UCSD-AML1 (cell line): ENCODE results near the gene KCNQ1OT1.

Experiments used
- DNase-seq: peaks from one replicate; lab custom pipeline; 2025; ENCODE audit not compliant: unreplicated experiment; lab: John Stamatoyannopoulos, UW

The KCNQ1OT1 gene

DNA sequence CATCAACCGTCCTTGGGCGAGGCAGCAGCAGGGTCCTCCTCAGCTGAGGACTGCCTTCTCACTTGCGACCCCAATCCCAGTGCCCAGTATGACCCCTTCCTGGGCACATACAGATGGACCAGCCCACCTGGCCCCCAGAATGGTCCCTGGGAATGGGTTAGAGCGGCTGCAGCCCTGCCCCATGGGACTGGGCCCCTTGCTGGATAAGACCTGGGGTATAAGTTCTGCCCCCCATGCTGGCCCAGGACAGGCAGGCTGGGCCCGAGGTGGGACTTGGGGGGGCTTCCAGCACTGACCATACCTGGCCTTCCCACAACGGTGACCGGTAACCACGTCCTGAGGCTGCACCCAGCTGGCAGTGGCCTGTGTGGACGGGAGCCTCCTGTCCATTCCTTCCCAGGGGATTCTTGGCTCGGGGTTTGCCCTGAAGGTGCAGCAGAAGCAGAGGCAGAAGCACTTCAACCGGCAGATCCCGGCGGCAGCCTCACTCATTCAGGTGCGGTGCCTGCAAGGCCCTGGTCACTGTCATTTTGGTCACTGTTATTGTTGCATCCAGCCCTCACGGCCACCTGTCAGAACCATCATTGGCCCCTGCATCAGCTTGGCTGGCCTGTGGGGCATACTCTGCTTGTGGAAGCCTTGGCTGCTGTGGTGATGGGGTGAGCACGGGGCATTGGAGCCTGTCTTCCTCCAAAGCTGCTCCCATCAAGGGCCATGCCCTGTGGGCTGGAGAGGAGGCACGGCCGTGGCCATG lies 114.8 kb downstream of the KCNQ1OT1 start:
- DNase-seq = no peak

DNA sequence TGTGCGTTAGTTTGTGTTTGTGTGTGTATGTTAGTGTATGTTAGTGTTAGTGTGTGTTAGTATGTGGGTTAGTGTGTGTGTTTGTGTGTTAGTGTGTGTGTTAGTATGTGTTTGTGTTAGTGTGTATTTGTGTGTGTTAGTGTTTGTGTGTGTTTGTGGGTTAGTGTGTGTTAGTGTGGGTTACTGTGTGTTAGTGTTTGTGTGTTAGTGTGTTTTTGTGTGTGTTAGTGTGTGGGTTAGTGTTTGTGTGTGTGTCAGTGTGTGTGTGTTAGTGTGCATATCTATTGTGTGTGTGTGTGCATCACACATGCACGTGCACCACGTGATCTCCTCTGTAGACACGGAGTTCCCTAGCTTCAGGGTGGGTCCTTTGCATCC lies 115.4 kb downstream of the KCNQ1OT1 start:
- DNase-seq = no peak

DNA sequence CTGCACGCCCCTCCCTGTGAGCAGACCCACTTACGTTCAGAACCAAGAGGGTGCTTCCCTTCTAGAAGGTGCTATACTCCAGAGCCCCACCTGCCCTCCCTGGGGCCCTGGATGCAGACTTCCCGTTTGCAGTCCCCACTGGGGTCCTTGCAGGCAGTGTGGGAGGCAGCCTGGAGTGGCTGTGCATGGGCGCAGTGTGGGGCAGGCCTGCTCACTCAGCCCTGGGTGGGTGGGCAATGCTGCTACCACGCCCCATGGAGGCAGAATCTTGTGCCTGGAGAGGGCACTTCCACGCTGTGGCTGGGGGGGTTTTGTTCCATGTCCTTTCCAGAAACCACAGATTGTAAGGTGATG lies 116.2 kb downstream of the KCNQ1OT1 start:
- DNase-seq = no peak

DNA sequence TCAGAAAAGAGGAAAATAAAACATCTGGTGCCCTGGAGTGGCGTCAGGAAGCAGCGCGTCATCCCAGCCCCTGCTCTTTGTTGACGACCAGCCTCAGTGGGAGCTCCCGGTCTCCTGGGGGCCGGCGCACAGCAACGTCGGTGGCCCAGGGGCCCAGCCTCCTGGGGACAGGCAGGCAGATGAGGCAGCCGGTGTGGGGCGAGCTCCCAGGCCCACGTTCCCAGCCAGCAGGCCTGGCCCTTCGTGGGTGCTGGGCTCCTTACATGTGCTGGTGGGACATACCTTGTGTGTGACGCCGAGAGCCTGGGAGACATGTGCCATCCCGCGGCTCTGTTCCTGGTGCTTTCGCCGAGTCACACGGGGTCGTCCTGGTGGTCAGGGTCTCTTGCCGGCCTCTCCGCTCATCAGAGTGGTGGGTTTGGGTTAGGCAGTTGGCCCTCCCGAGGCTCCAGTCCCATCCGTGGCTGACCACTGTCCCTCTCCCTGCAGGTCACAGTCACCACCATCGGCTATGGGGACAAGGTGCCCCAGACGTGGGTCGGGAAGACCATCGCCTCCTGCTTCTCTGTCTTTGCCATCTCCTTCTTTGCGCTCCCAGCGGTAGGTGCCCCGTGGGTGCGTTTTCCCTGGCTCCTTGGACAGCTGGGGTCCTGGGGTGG lies 116.7 kb downstream of the KCNQ1OT1 start:
- no peak for DNase-seq

DNA sequence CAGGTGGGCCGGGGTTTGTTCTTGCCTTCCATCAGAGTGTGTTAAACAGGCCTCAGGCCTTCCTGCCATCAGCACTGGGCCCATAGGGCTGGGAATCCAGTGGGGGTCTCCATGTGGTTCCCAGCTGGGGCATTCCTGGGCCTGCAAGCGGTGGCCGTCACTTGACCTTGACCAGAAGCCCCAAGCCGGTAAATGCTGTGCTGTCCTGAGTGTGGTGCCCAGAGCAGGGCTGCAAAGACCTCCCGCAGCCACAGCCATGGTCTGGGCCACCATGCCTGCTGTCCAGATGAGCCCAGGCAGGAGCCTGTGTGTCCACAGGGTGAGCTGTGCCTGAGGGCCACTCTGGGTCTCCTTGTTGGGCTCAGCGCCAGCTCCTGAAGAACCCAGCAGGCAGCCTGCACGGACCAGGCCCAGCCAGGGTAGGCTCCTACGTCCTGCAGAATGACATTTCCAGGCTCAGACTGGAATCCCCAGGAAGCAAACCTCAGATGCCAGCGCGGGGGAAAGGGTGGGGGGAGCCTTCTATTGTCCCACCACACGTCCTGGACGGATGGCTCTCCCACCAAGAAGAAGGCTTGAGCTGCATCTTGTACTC lies 117.3 kb downstream of the KCNQ1OT1 start:
- DNase-seq = no peak

DNA sequence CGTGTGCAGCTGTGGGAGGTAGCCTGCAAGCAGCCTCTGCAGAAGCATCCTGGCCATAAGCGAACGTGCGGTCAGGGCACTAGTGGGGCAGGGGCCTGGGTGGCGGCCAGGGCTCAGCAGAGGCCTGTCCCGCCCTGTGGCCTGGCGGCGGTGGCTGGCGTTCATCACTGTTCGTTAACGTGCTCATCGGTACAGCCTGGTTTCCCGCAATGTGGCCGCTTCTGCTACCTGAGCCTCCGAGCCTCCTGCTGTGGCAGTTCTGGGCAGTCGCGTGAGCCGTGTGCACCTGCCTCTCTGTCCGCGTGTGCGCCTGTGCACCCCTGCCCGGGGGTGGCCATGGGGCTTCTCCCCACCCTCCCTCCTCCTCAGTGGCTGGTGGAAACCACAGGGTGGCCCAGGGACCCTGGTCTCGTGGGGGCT lies 117.9 kb downstream of the KCNQ1OT1 start:
- no peak for DNase-seq

DNA sequence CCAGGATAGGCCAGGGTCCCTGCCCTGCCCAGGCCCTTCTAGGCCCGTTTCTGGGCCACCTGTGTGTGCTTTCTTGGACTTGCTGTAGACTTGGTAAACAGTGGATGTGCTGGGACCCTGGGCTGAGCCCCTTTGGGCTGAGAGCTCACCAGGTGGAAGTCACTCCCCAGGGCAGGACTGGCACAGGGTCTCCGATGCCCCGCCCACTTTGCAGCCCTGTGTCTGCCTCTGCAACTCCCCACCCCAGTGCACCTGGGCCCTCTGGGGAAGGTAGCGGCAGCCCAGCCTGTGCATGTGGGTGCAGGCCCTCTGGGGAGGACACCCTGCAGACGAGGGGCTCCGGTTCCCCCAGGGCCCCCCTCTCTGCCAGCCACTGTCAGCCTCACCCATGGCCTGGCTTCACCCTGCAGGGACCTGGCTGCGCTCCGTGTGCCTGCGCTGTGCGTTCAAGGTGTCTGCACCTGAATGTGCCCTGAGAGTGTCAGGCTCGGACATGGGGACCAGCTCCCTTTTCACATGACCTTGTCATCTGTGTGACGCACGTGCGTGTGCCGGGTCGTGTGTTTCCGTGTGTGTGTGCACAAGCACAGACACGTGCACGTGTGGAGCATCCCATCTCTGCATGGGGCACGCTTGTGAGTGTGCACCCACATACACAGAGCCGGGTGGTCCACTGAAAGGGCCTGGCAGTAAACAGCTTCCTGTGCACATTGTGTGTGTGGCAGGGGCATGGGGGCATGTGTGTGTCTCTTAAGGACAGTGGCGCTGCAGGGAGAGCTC lies 118.5 kb downstream of the KCNQ1OT1 start:
- no peak for DNase-seq

DNA sequence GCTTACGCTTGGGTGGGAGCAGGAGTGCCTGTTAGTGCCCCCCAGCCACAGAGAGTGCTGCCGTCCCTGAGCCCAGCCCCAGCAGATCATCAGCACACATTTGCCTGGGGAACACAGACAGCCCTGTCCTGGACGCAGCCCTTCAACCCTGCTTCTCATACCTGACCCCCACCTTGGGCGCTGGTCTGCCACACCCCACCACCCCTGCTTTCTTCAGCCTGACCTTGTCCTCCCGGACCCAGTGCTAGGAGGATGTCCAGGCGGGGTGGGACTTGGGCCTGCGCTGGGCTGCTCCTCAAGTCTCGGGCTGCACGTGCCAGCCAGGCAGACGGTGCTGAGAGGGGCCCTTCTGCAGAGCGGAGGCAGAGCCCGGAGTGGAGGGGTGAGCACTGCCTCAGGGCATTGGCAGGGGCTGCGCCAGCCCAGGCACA lies 119.2 kb downstream of the KCNQ1OT1 start:
- no peak for DNase-seq

DNA sequence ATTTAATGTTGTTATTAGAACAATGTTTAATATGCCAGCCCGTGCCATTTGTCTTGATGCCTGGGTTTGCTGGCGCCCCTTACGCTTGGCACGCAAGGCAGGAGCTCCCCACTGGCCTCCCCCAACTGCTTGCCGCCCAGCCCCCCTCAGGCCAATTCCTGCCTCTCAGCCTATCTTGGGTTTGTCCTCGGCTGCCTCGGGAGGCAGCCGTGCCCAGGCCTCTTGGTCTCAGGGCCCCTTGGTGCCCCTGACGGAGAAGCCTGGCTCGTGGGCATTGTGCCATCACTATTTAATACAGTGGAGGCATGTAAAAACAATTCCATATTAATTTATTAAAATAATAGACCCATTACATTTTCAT lies 119.8 kb downstream of the KCNQ1OT1 start:
- DNase-seq = no peak

DNA sequence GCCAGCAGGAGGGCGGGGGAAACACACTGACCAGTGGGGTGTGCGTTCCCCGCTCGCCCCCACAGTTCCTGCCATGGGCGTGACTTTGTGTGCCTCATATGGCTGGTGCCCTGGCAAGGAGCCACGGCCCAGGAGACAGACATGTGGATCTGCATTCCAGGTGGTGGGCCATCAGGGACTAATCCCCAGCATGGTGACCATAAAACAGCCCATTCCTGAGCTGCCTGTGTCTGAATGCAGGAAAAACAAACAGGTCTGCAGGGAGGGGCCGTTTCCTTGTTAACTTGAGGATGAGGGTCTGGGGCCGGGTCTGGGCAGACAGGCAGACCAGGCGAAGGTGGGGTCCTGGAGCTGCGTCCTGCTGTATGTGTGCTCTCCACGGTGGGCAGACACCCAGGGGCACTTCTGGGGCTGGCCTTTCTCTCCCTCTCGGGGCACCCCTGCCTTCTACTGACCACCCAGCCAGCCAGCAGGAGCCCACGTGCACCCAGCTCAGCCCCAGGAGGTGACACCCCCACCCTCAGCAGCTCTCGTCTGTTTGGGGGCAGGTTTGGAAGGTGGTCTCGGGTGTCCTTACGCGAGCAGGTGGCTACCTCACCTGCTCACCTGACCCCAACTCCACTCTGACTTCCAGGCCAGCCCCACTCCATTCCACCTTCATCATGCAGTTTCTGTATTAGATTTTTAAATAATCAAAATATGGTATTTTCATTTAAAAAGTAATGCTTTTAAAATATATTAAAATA lies 120.3 kb downstream of the KCNQ1OT1 start:
- no peak for DNase-seq

DNA sequence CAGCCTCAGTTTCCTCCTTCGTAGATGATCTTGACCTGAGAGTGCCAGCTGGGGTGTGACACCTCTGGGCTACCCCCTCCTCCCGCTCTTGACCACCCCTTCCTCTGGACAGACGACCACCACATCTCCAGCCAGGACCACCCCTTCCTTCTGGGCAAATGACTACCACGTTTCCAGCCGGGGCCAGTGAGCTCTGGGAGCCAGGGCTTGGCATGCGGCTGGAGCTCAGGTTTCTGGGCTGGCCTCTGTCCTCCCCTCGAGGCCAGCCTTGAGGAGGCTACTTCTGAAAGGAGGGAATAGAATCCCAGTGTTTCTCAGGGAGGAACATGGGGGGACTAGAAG lies 120.9 kb downstream of the KCNQ1OT1 start:
- DNase-seq = no peak

DNA sequence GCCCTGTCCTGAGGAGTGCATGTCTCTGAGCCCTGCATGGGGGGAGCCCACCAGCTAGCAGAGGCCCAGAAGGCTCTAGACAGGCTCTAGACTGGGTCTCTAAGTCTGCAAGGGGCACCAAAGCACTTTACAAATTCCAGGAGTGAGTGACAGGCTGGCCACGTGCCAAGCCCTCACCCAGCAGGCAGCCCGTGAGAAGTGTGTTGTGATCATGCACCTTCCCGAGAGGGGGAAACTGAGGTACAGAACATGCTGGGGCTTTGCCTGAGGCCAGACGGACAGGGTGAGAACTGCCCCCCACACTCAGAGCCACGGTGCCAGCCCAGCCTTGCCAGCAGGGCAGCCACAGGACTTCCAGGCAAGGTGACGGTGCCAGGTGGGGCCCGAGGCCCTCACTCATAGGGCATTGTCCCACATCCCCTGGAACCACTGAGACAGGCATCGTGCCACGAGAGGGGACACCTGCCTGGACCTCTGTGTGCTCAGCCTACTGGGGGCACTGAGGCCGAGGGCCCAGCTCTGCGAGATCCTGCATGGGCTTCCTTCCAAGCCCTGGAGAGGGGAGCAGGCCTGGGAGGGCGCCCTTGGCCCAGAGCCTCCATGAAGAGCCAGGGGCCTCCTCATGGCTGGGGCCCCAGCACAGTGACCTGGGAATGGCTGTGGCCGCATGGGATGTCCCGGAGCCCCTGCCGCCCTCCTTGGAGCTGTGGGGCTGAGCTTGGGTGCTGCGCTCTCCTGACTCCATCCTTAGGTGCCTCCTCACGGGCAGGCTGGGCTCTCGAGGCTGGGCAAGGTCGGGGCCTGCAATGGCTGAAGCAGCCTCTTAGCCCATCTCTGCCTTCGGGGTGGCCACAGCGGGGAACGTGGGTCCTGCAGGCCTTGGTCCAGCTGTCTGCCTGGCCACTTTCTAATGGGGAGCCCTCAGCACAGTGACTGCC lies 121.5 kb downstream of the KCNQ1OT1 start:
- DNase-seq = no peak

DNA sequence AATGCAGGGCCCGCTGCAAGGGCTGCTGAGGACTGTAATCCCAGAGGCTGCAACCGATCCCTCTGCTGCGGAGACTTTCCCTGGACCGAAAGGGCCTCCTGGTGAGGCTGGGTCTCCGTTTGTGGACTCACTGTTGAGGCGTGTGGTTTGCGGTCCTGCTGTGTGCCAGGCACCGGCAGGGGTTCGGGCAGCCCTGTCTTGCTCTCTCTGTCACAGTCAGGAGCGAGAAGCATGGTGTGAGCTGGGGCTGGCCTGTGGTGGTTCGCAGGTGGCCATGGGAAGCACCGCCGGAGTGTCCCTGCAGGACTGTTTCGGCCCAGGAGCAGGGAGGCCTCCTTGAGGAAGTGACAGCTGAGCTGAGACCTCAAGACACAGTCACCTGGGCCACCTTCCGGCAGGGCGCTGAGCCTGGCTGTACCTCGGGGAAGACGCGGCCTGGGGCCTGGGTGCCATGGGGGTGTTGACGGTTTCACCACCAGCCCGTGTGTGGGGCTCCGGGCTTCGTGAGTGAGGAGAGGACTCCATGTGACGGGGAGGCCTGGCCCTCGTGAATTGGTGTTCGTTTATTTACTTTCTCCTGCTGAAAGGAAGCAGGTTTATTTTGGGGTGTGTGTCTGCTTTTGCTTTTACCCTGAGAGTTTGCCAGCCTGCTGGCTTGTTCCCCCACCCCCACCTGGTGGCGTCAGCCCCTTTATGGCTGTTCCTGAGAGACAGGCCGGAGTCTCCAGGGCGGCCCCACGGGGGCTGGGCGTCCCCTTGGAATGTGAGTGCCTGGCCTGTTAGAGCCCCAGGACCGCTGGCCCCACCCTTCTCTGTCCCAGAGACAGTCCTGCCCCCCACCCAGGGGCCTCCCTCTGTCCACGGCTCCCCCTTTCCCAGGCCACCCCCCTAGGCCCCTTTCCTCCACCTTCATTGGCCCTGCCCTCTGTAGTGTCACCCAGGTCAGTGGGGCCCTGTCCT lies 122.5 kb downstream of the KCNQ1OT1 start:
- DNase-seq = no peak

DNA sequence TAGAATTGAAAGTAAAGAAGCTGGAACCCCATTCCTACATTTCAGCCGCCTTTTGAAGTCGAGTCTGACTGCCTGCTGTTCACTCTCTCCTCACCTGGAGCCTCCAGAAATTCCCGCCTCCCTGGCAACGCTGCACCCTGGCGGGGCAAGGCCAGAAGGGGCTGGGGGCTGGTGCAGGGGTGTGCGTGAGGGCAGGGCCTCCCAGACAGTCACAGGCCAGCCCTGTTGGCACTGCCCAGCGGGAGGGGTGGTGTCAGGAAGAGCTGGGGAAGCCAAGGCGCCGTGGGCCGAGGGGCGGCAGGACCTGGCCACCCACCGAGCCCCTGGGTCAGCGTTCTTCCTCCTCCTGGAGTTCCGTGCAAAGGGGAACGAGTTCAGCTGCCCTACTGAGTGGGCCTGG lies 123.2 kb downstream of the KCNQ1OT1 start:
- no peak for DNase-seq

DNA sequence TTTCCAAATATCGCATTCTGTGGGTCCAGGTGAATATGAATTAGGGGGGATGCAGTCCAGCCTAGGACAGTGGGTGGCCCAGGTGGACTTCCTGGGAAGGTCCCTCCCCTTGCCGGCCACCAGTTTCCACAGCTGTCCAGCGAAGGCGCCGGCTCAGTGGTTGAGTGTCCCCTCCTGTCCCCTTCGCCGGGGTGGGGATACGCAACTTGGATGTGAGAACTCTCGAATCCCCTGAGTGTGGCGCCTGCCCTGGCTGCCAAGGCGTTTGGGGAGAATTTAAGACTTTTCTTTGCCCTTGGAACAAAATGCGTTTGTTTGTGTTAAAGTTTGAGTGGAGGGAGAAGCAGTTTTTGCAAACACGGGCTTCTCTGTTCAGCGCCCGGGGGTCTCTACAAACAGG lies 123.7 kb downstream of the KCNQ1OT1 start:
- no peak for DNase-seq

DNA sequence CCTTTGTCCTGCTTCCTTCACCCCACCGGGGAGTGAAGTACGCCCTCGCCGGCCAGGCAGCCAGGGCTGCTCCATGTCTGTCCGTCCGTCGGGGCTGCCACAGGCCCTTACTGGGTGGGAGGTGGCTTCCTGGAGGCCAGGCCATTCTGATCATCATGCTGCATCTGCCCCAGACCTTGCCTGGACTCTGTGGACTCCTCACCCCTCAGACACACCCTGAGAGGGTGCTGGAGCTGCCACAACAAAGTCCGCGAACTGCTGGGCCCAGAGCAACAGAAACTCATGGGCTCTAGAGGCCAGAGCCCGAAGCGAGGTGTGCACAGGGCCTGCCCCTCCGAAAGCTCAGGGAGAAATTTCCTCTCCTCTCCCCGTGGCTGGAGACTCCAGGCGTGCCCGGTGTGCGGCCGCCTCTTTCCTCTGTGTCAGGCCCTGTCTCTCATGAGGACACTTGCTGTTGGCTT lies 124.2 kb downstream of the KCNQ1OT1 start:
- DNase-seq = no peak

DNA sequence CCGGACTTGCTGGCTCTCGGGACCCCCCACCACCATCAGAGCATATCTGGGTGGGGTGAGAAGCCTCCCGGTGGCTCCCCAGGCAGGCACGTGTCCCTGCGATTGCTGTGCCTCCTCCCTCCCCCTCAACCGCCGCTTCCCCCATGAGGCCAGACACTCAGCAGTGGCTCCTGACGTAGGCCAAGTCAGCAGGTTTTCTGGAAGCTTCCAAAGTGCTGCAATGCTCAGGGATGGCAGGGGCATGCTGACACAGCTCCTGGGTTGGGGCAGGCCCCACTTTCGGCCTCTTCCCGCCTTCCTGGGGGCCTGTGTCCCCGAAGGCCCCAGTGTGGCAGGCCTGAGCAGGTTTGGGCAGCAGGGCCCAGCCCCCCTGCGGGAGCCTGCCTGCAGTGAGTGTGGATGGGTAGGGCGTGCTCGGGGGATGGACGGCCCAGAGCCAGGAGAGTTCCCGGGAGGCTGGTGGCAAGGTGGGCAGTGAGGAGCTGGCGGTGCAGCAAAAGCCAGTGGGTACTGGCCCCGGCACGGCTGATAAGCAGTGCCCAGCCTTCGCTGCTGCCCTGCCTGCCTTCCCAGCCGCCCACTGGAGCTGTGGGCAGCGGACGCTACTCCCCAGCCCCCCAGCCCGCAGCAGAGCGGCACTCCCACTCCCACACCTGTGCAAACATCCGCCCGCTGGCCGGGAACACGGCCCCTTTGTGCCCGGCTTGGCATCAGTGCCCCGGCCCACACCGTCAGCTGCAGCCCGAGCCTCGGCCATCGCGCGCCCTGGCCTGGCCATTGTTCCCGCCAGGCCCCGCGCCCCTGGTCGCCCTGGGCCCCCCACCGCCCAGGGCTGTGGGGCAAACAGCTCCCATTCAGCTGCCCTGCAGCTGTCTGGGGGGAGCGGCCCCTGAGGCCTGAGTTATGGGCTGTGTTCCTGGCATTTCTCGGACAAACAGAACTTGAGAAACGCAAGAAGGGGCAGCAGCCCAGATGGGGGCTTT lies 125.0 kb downstream of the KCNQ1OT1 start:
- DNase-seq = no peak
